ENCODE results near the gene ZNF678.

GRCh38 chr1:227712648-227713047 is 149.3 kb downstream of the ZNF678 start:
- TF ChIP-seq EZH2 (IDR thresholded peaks at IDR 0.05; ENCODE audit: borderline replicate concordance, low read depth, low read length, severe bottlenecking), result no peak
- no peak for TF ChIP-seq CTCF (IDR thresholded peaks at IDR 0.05; ENCODE audit: borderline replicate concordance, extremely low read depth, low read length, poor library complexity, severe bottlenecking)

All from DND-41 (cell line).